ENCODE measurements around the gene SHROOM2.

- TF ChIP-seq CTCF (optimal IDR thresholded peaks at IDR 0.05 in 1 of 3, IDR thresholded peaks at IDR 0.05 in 1 of 3, conservative IDR thresholded peaks at IDR 0.05 in 1 of 3; ENCODE audit: extremely low read depth in 1 of 3, insufficient read depth in 2 of 3, low read length in 3 of 3) (no peak), EZH2 (IDR thresholded peaks at IDR 0.05; ENCODE audit: low read length) (no peak)
Measured at GRCh38 chrX:9884031-9884779, 98.0 kb downstream of the SHROOM2 start.

All from keratinocyte (primary cell).